ENCODE measurements around the gene CENPV. TPM values are rescaled to one million over a fixed set of nuclear protein-coding genes. Genes with fewer than 3 reads are reported as not detected.

The CENPV gene
- total and polyA plus RNA-seq, 2 donors (not counting 3 experiments of a cell fraction or from before 2014, with no cell fraction given) = 38.2 to 41.6 TPM

DNA sequence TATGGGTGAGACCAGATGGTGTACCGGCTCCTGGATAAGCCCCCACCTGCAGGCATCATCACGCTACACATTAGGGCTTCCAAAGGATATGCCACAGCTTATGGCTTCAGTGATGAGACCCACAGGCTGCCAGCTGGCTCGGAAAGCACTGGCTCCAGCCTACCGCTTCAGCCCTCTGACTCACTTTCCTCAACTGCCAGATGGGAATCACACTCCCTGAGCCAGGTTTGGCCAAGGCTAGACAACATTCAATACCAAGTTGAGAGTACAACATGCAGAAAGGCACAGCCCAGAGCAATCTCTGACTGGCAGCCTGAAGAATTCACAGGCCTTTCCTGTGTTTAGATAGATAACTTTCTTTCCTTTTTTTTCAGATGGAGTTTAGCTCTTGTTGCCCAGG lies 10.3 kb downstream of the CENPV start:
- dilution Hi-C loops (cut with MboI; ENCODE audit: extremely low pct_ligation_motif_present, low sequenced_read_pairs) (no loop called here), intact Hi-C loops (cut with micrococcal nuclease) (no loop called here)
- Histone ChIP-seq H3K36me3 (ENCODE audit: control insufficient read depth in 2 of 2, extremely low read depth in 1 of 2, insufficient read depth in 2 of 2, low read length in 2 of 2) (peaks cover 0 to 3% of the 10 kb centered on the region in 2 experiments), H3K9me1 (replicated peaks; ENCODE audit: control insufficient read depth, extremely low read depth, insufficient read depth, low read length) (no peaks in the 10 kb centered on the region), H3K4me3 (replicated peaks in 1 of 3; ENCODE audit: insufficient read depth in 1 of 3, low read depth in 1 of 3, low read length in 3 of 3) (no peak overlapping the region), H3K27me3 (ENCODE audit: control insufficient read depth in 2 of 2, insufficient read depth in 2 of 2, low read length in 2 of 2) (no peaks in the 10 kb centered on the region), H2AFZ (ENCODE audit: low read depth, low read length) (no peak overlapping the region), H3K9ac (replicated peaks; ENCODE audit: extremely low read depth, insufficient read depth, low read length) (no peak overlapping the region), H4K20me1 (replicated peaks; ENCODE audit: control insufficient read depth, extremely low read depth, insufficient read depth, low read length) (no peaks in the 10 kb centered on the region), H3K4me2 (ENCODE audit: insufficient read depth, low read length) (no peak overlapping the region), H3K9me3 (replicated peaks; ENCODE audit: control insufficient read depth, insufficient read depth, low read length) (no peaks in the 10 kb centered on the region), H3K27ac (ENCODE audit: insufficient read depth, low read depth, low read length) (no peak overlapping the region), H3K79me2 (ENCODE audit: control insufficient read depth, insufficient read depth, low read length) (no peaks in the 10 kb centered on the region), H3K4me1 (ENCODE audit: control insufficient read depth, extremely low read depth, insufficient read depth, low read length) (no peaks in the 10 kb centered on the region)
- DNase-seq (ENCODE audit: low read depth, low spot score) (peak; percentile 58), FAIRE-seq (no peak)
- ChIA-PET POLR2A (no interaction called here), CTCF (interaction anchor here (0.6 to 4.6 kb wide), 3 partner anchors 9 to 138 kb away, joined by 3 to 20 read pairs (median 4); partner anchors contain the start of gene CENPV)
- BruUV-seq (replicated peaks) = no TSS peak
- TF ChIP-seq POLR2A (IDR thresholded peaks at IDR 0.05; ENCODE audit: low read depth, low read length) = no peak
- TF ChIP-seq, protein P1, sequence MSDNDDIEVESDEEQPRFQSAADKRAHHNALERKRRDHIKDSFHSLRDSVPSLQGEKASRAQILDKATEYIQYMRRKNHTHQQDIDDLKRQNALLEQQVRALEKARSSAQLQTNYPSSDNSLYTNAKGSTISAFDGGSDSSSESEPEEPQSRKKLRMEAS (IDR thresholded peaks at IDR 0.05; ENCODE audit: insufficient read depth, insufficient read length) = no peak
- TF ChIP-seq, protein P2, sequence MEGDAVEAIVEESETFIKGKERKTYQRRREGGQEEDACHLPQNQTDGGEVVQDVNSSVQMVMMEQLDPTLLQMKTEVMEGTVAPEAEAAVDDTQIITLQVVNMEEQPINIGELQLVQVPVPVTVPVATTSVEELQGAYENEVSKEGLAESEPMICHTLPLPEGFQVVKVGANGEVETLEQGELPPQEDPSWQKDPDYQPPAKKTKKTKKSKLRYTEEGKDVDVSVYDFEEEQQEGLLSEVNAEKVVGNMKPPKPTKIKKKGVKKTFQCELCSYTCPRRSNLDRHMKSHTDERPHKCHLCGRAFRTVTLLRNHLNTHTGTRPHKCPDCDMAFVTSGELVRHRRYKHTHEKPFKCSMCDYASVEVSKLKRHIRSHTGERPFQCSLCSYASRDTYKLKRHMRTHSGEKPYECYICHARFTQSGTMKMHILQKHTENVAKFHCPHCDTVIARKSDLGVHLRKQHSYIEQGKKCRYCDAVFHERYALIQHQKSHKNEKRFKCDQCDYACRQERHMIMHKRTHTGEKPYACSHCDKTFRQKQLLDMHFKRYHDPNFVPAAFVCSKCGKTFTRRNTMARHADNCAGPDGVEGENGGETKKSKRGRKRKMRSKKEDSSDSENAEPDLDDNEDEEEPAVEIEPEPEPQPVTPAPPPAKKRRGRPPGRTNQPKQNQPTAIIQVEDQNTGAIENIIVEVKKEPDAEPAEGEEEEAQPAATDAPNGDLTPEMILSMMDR (IDR thresholded peaks at IDR 0.05; ENCODE audit: extremely low read depth in 1 of 2, insufficient read depth in 1 of 2, low read depth in 1 of 2, low read length in 2 of 2) = no peak
- TF ChIP-seq EZH2 (IDR thresholded peaks at IDR 0.05; ENCODE audit: borderline replicate concordance, low read depth, low read length, severe bottlenecking) = no peak
- TF ChIP-seq MYC (IDR thresholded peaks at IDR 0.05; ENCODE audit: low read depth, low read length) = no peak
- no peak for TF ChIP-seq JUN (IDR thresholded peaks at IDR 0.05; ENCODE audit: borderline replicate concordance, insufficient read depth, insufficient read length, low read depth)
- TF ChIP-seq POLR2AphosphoS5 (IDR thresholded peaks at IDR 0.05; ENCODE audit: insufficient read depth, low read depth, low read length) = no peak
